ENCODE measurements around the gene IL31RA.

GRCh38 chr5:55888205-55888604, 37.0 kb downstream of the IL31RA start:
- TF ChIP-seq, protein P1, sequence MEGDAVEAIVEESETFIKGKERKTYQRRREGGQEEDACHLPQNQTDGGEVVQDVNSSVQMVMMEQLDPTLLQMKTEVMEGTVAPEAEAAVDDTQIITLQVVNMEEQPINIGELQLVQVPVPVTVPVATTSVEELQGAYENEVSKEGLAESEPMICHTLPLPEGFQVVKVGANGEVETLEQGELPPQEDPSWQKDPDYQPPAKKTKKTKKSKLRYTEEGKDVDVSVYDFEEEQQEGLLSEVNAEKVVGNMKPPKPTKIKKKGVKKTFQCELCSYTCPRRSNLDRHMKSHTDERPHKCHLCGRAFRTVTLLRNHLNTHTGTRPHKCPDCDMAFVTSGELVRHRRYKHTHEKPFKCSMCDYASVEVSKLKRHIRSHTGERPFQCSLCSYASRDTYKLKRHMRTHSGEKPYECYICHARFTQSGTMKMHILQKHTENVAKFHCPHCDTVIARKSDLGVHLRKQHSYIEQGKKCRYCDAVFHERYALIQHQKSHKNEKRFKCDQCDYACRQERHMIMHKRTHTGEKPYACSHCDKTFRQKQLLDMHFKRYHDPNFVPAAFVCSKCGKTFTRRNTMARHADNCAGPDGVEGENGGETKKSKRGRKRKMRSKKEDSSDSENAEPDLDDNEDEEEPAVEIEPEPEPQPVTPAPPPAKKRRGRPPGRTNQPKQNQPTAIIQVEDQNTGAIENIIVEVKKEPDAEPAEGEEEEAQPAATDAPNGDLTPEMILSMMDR (conservative IDR thresholded peaks at IDR 0.05) = no peak
- TF ChIP-seq ZFX (IDR thresholded peaks at IDR 0.05) = no peak

Measured in C4-2B (cell line).